IPS DF 6.9 (cell line): ENCODE measurements around the gene AHRR.

Source experiments
- DNase-seq: peaks from one replicate; pipeline ENCODE4 v3.0.0-alpha.2; 2013; ENCODE audit warnings: low read depth, low spot score
- H3K27ac ChIP-seq: one replicate; pipeline ENCODE4 v1.5.1; 2013; ENCODE audit warnings: low read length, control low read depth
- H3K27me3 ChIP-seq: 2 replicates; pipeline ENCODE4 v1.6.1; 2013; ENCODE audit warnings: mild to moderate bottlenecking, low read length; ENCODE audit not compliant: control insufficient read depth, insufficient read depth
- H3K36me3 ChIP-seq: 2 replicates; pipeline ENCODE4 v1.6.1; 2013; ENCODE audit warnings: low read length; ENCODE audit not compliant: control insufficient read depth, insufficient read depth
- H3K4me1 ChIP-seq: 2 replicates; pipeline ENCODE4 v1.6.1; 2013; ENCODE audit warnings: low read length; ENCODE audit not compliant: control insufficient read depth, insufficient read depth
- H3K4me3 ChIP-seq: 2 replicates; pipeline ENCODE4 v1.5.1; 2013; ENCODE audit warnings: mild to moderate bottlenecking, low read length
- H3K9me3 ChIP-seq: 2 replicates; pipeline ENCODE4 v1.6.1; 2013; ENCODE audit warnings: low read length, inconsistent platforms; ENCODE audit not compliant: control insufficient read depth, insufficient read depth
- WGBS: extraction: QIAGEN DNeasy Blood & Tissue Kit; methylation state at CpG from one replicate; pipeline ENCODE4 v1.1.7; 2013; ENCODE audit warnings: mixed read lengths, missing lambda C conversion rate; ENCODE audit not compliant: insufficient read length, insufficient coverage; 5-methylcytosine and 5-hydroxymethylcytosine counted together

The AHRR gene

DNA sequence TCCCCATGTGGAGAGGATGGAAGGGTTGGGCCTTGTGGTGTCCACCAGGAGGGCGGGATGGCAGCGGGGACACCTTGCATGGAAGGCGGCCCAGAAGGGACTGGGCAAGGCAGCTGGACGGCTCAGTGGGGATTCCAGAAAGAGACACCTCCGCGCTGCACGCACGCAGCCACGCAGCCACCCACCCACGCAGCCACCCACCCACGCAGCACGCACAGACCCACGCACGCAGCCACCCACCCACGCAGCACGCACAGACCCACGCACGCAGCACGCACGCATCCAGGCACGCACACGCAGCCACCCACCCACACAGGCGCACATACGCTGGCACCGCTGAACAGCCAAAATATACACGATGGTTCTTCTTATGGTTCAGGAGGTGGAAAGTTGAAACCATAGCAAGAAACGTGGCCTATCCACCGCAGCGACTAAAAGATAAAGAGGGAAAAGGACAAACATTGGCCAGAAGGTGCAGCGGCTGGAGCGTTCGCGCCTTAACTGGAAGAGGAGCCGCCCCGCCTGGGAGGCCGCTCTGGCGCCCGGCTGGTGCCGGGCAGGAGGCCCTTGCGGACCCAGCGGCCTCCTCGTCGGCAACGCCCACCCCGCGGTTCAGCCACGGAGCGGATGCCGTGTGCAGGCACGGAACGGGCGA is 99.2 kb downstream of the AHRR start:
- Histone ChIP-seq H3K36me3 (no peaks in the 10 kb centered on the region), H3K4me1 (peaks cover 4% of the 10 kb centered on the region), H3K27ac (no peak overlapping the region), H3K9me3 (no peaks in the 10 kb centered on the region), H3K27me3 (no peaks in the 10 kb centered on the region), H3K4me3 (no peak overlapping the region)
- no CpG with 5 or more reads among the region's 52 CpGs for WGBS
- no peak for DNase-seq

DNA sequence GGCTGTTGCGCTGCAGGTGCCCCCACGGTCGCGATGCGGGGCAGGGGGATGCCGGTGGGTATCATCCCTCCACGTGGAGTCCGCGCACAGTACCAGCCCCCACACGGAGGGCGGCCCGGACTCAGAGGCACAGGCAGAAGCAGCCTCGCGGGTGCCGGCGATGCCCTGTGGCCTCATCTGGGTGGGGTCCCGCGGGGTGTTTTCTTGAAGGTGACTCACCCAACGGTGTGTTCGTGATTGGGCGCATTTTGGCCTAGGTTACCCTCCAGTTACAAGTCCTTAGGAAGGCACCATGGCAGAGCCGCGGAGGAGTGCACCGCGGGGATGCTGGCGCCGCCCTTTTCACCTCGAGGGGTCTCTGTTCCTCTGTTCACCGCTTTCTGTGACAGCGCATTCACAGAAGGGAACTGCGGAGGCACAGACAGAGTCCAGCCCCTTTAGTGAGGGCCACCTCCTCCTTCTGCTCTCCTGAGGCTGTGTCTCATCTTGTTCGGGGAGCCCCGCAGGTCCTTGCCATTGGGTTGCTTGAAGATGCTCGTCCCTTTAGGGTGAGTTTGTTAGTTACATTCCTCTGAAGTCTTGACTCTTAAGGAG is 99.9 kb downstream of the AHRR start:
- Histone ChIP-seq H3K36me3 (no peaks in the 10 kb centered on the region), H3K4me3 (no peak overlapping the region), H3K4me1 (peaks cover 1% of the 10 kb centered on the region; the same call in 1 of the 2 replicates), H3K9me3 (no peaks in the 10 kb centered on the region), H3K27ac (no peak overlapping the region), H3K27me3 (no peaks in the 10 kb centered on the region)
- no peak for DNase-seq
- no CpG with 5 or more reads among the region's 34 CpGs for WGBS

DNA sequence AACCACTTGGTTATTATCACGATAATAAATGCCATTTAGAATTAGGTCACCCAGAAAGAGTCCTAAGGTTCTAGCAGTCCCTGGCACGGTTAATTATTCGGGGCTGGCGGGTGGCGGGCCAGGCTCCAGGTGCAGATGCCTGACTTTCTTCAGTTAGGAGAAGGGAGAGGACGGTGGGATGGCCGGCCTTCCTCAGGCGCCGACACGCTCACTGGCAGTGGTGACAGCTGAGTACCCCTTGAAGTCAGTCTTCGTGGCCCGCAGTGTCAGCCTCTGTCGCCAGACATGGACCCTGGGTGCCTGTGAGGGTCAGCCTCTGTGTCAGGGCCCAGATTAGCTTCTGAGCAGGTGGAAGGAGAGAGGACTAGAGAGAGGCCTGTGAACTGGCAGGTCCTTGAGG is 100.4 kb downstream of the AHRR start:
- Histone ChIP-seq H3K27ac (no peak overlapping the region), H3K27me3 (no peaks in the 10 kb centered on the region), H3K9me3 (no peaks in the 10 kb centered on the region), H3K4me3 (no peak overlapping the region), H3K4me1 (peaks cover 1% of the 10 kb centered on the region; the same call in 1 of the 2 replicates), H3K36me3 (no peaks in the 10 kb centered on the region)
- no CpG with 5 or more reads among the region's 13 CpGs for WGBS
- DNase-seq = no peak

DNA sequence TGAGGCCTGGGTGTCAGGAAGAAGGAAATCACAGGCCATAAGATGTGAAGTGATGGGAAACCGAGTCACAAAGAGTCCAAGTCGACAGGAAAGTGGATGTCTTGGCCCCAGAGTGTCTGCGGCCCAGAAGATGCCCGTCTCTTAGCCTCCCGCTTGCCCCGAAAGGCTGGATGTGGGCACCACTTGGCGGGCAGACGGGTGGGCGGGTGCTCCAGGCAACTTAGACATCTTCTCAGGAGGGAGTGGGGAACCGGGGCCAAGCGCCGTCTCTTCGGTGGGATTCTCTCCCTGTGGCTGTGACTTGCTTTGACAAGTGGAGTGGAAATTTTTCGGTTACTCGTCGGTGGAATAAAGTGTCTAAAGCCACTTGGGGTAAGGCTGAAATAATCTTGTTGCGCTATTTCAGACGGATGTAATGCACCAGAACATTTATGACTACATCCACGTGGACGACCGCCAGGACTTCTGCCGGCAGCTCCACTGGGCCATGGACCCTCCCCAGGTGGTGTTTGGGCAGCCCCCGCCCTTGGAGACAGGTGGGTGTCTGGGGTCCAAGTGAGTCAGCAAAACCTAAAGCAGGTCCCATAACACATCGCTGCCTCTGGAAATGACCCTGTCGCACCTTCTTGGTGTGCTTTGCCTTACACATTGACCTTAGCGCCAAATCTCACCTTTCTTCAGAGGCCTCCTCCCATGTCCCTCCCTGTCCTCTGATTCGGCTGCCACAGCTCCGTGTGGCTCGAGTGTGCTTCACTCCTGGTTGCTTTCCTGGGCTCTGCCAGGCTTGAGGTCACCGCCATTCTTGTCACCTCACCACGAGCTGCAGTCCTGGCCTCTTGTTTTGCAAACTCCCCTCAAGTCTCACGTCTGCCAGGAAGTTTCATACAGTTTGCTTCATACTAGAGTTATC is 101.1 kb downstream of the AHRR start:
- no peaks in the 10 kb centered on the region for H3K9me3 ChIP-seq
- no peak for DNase-seq
- WGBS = no CpG with 5 or more reads among the region's 32 CpGs

DNA sequence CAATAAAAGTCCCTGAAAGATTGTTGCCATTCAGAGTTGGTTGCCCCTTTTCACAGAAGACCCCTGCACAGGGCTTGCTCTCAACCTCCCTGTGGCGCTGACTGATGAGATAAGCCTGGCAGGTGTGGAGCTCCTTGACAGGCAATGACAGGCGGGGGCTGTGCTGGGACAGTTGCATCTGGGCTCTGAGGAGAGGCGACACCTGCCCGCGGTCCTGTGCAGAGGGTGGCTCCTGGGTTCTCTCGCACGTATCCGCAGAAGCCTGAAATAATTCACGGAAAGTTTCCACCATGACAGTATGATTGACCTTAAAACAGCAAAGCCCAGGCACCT is 101.7 kb downstream of the AHRR start:
- H3K27ac ChIP-seq = no peak overlapping the region
- no peaks in the 10 kb centered on the region for H3K9me3 ChIP-seq
- no CpG with 5 or more reads among the region's 9 CpGs for WGBS
- H3K36me3 ChIP-seq = no peaks in the 10 kb centered on the region
- H3K4me1 ChIP-seq = peaks cover 1% of the 10 kb centered on the region; the same call in 1 of the 2 replicates
- no peak for DNase-seq
- no peak overlapping the region for H3K4me3 ChIP-seq
- no peaks in the 10 kb centered on the region for H3K27me3 ChIP-seq

More for the DNA sequence above, 101.1 kb downstream of the AHRR start:
- H3K36me3 ChIP-seq = no peaks in the 10 kb centered on the region
- peaks cover 1% of the 10 kb centered on the region; the same call in 1 of the 2 replicates for H3K4me1 ChIP-seq
- no peak overlapping the region for H3K27ac ChIP-seq
- no peaks in the 10 kb centered on the region for H3K27me3 ChIP-seq
- no peak overlapping the region for H3K4me3 ChIP-seq

DNA sequence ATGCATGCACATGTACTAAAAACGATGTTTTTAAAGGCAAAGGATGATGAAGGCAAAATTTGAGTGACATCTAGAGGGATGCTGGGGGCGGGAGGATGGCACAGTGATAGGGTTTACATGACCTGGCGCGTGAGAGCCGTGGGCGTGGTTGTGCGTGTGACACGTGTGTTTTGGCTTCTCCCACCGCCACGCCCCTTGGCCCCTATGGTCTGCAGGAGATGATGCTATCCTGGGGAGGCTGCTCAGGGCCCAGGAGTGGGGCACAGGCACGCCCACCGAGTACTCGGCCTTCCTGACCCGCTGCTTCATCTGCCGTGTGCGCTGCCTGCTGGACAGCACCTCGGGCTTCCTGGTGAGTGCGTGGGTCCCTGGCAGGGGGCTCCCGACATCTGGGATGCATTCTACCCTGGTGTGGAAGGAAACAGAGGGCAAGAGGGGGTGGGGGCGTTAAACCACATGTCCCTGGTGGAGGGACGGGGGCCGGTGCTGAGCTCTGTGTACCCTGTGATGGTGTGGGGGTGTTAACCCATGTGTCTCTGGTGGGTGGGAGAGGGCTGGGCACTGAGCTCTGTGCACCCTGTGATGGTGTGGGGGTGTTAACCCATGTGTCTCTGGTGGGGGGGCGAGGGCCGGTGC is 102.2 kb downstream of the AHRR start:
- peaks cover 1% of the 10 kb centered on the region; the same call in 1 of the 2 replicates for H3K4me1 ChIP-seq
- H3K9me3 ChIP-seq = no peaks in the 10 kb centered on the region
- no peaks in the 10 kb centered on the region for H3K36me3 ChIP-seq
- no peak overlapping the region for H3K27ac ChIP-seq
- no CpG with 5 or more reads among the region's 24 CpGs for WGBS
- no peaks in the 10 kb centered on the region for H3K27me3 ChIP-seq
- no peak for DNase-seq
- no peak overlapping the region for H3K4me3 ChIP-seq

DNA sequence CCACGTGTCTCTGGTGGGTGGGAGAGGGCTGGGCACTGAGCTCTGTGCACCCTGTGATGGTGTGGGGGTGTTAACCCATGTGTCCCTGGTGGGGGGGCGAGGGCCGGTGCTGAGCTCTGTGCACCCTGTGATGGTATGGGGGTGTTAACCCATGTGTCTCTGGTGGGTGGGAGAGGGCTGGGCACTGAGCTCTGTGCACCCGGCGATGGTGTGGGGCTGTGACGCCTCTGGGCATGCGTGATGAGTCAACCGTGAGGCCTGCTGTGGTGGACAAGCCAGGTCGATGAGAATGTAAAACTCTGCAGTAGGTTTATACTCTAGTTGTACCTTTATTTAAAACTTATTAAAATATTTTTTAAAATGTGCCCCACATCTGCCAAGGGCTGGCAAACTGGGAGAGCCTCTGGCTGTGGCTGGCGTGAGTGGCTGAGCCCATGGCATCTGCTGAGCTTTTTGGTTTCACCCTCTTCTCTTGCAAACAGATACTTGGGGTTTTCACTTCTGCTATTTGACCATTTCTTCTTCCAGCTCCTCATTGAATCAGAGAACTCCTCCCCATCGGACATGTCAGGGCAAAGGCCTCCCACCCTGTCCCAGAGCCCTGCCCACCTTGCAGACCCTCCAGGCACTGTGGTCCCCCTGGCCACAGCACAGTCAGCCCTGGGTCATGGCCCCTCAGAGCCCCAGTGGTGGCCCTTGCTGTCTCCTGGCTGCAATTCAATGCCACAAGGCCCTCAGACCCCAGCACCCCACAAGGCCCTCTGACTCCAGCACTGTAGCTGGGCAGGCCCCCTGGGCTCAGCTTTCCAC is 103.0 kb downstream of the AHRR start:
- H3K36me3 ChIP-seq = no peaks in the 10 kb centered on the region
- no peaks in the 10 kb centered on the region for H3K9me3 ChIP-seq
- peaks cover 1% of the 10 kb centered on the region; the same call in 1 of the 2 replicates for H3K4me1 ChIP-seq
- H3K27ac ChIP-seq = no peak overlapping the region
- no peak overlapping the region for H3K4me3 ChIP-seq
- no CpG with 5 or more reads among the region's 11 CpGs for WGBS
- DNase-seq = no peak
- H3K27me3 ChIP-seq = no peaks in the 10 kb centered on the region

DNA sequence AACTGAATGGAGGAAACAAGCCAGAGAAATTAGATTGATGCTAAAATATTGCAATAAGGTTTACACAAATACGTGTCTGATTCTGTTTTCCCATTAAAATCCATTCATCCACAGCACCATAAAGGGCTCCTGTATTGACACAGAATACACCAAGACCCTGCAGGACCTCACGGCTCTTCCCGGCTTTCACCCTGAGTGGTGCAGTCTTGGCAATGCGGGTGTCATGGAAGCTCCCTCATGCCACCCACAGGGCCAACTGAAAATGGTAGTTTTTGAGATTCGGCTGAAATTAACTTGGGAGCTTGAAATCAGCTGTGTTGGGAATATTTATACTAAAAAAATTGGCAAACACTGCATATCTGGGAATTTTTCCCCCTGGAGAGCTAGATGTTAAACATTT is 104.2 kb downstream of the AHRR start:
- no peaks in the 10 kb centered on the region for H3K27me3 ChIP-seq
- H3K4me1 ChIP-seq = no peaks in the 10 kb centered on the region
- H3K27ac ChIP-seq = no peak overlapping the region
- no peaks in the 10 kb centered on the region for H3K9me3 ChIP-seq
- H3K36me3 ChIP-seq = no peaks in the 10 kb centered on the region
- no peak for DNase-seq
- H3K4me3 ChIP-seq = no peak overlapping the region
- whole genome bisulfite sequencing = no CpG with 5 or more reads among the region's 5 CpGs

DNA sequence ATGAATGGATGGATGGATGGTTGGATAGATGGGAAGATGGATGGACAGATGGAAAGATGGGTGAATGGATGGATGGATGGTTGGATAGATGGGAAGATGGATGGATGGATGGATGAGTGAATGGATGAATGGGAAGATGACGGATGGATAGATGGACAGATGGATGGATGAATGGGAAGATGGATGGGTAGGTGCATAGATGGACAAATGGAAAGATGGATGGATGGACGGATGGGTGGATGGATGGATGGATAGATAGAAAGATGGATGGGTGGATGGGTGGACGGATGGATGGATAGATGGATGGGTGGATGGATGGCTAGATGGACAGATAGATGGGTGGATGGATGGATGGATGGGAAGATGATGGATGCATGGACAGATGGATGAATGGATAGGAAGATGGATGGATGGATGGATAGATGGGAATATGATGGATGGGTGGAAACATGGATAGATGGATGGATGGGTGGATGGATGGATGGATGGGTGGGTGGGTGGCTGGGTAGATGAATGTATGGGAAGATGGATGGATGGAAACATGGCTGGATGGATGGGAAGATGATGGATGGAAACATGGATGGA is 105.0 kb downstream of the AHRR start:
- Histone ChIP-seq H3K9me3 (no peaks in the 10 kb centered on the region), H3K27ac (no peak overlapping the region), H3K4me1 (no peaks in the 10 kb centered on the region), H3K27me3 (no peaks in the 10 kb centered on the region), H3K36me3 (no peaks in the 10 kb centered on the region), H3K4me3 (no peak overlapping the region)
- WGBS = 100% methylated on average over 2 of the region's 3 CpGs
- no peak for DNase-seq
